IMR-90 (cell line): ENCODE data around the gene ERC2. TPM values are rescaled to one million over a fixed set of nuclear protein-coding genes. Genes with fewer than 3 reads are reported as not detected.

Experiments
- ATAC-seq: fragments of 200-7000 bp; cut with Tn5 transposase; 2 replicates; pipeline ENCODE4 v1.9.1; 2020; ENCODE audit warnings: low read depth, mild to moderate bottlenecking, moderate library complexity
- BruUV-seq: library from RNA; stranded (reverse); fragments of 400-500 nt; replicated peaks from 2 replicates; lab custom pipeline; 2021; lab: Mats Ljungman, UMichigan
- CTCF ChIA-PET: fragments of 300-600 bp; formaldehyde crosslinking; extraction: SDS; loops from one replicate; lab custom pipeline; 2021; ENCODE audit warnings: antibody characterized with exemption; lab: Yijun Ruan, JAX
- POLR2A ChIA-PET: fragments of 300-600 bp; sonication (Branson Sonifier 250); formaldehyde crosslinking; loops from one replicate; lab custom pipeline; 2022; ENCODE audit warnings: antibody characterized with exemption; ENCODE audit not compliant: unreplicated experiment; lab: Charles Lee
- DNase-seq: peaks from one replicate; pipeline ENCODE4 v3.0.0; 2013
- H2AFZ ChIP-seq: replicated peaks from 2 replicates; pipeline ENCODE3; 2013; ENCODE audit warnings: low read length, mild to moderate bottlenecking; ENCODE audit not compliant: poor library complexity
- H2AK5ac ChIP-seq: 2 replicates; pipeline ENCODE4 v1.6.1; 2013; ENCODE audit warnings: low read depth, low read length, inconsistent platforms
- H2AK9ac ChIP-seq: replicated peaks from 2 replicates; pipeline ENCODE3; 2013; ENCODE audit warnings: mild to moderate bottlenecking, low read depth, low read length, moderate library complexity; ENCODE audit not compliant: poor library complexity
- H2BK120ac ChIP-seq: 2 replicates; pipeline ENCODE4 v1.6.1; 2013; ENCODE audit warnings: low read depth, low read length, inconsistent platforms
- H2BK15ac ChIP-seq: 3 replicates; pipeline ENCODE4 v1.6.1; 2013; ENCODE audit warnings: low read depth, low read length, inconsistent platforms
- H2BK20ac ChIP-seq: 2 replicates; pipeline ENCODE4 v1.6.1; 2013; ENCODE audit warnings: low read depth, mild to moderate bottlenecking, inconsistent platforms, low read length, moderate library complexity
- H2BK5ac ChIP-seq: 2 replicates; pipeline ENCODE4 v1.6.1; 2013; ENCODE audit warnings: mild to moderate bottlenecking, low read depth, low read length, inconsistent platforms; ENCODE audit not compliant: poor library complexity, severe bottlenecking
- H3K14ac ChIP-seq: replicated peaks from 2 replicates; pipeline ENCODE4 v1.6.1; 2013; ENCODE audit warnings: low read depth, low read length, inconsistent platforms
- H3K18ac ChIP-seq: 2 replicates; pipeline ENCODE4 v1.6.1; 2013; ENCODE audit warnings: low read depth, low read length, control low read depth
- H3K23ac ChIP-seq: 2 replicates; pipeline ENCODE4 v1.6.1; 2013; ENCODE audit warnings: low read depth, low read length, inconsistent platforms
- H3K27ac ChIP-seq: 2 replicates; pipeline ENCODE4 v1.5.1; 2013; ENCODE audit warnings: mild to moderate bottlenecking, control low read depth, low read length; ENCODE audit not compliant: insufficient read depth
- H3K27me3 ChIP-seq: 2 replicates; pipeline ENCODE4 v1.6.1; 2013; ENCODE audit warnings: low read length; ENCODE audit not compliant: control insufficient read depth, insufficient read depth
- H3K36me3 ChIP-seq: 2 replicates; pipeline ENCODE4 v1.6.1; 2013; ENCODE audit warnings: low read length, mixed read lengths; ENCODE audit not compliant: control insufficient read depth, insufficient read depth
- H3K4ac ChIP-seq: 2 replicates; pipeline ENCODE4 v1.6.1; 2013; ENCODE audit warnings: low read depth, low read length, inconsistent platforms
- H3K4me1 ChIP-seq: 2 replicates; pipeline ENCODE4 v1.6.1; 2013; ENCODE audit warnings: low read length, mixed read lengths; ENCODE audit not compliant: control insufficient read depth, insufficient read depth
- H3K4me2 ChIP-seq: 2 replicates; pipeline ENCODE4 v1.6.1; 2013; ENCODE audit warnings: low read depth, mild to moderate bottlenecking, control low read depth, low read length, moderate library complexity
- H3K4me3 ChIP-seq: 2 replicates; pipeline ENCODE4 v1.5.1; 2013; ENCODE audit warnings: low read depth, mild to moderate bottlenecking, control low read depth, low read length, moderate library complexity; ENCODE audit not compliant: insufficient read depth
- H3K56ac ChIP-seq: 2 replicates; pipeline ENCODE4 v1.6.1; 2013; ENCODE audit warnings: low read length, inconsistent platforms; ENCODE audit not compliant: insufficient read depth; ENCODE audit errors: extremely low read depth
- H3K79me1 ChIP-seq, 2 experiments: 2 replicates each; pipeline ENCODE4 v1.6.1; 2013; ENCODE audit warnings: low read length in 2 of 2, inconsistent platforms in 1 of 2, low read depth in 1 of 2
- H3K9ac ChIP-seq: 2 replicates; pipeline ENCODE4 v1.6.1; 2013; ENCODE audit warnings: low read depth, low read length, control low read depth
- H3K9me1 ChIP-seq: 2 replicates; pipeline ENCODE4 v1.6.1; 2013; ENCODE audit warnings: low read length, inconsistent platforms; ENCODE audit not compliant: insufficient read depth
- H3K9me3 ChIP-seq: 2 replicates; pipeline ENCODE4 v1.6.1; 2013; ENCODE audit warnings: low read length; ENCODE audit not compliant: control insufficient read depth, insufficient read depth
- H4K20me1 ChIP-seq: 2 replicates; pipeline ENCODE4 v1.6.1; 2013; ENCODE audit warnings: low read length, inconsistent platforms; ENCODE audit not compliant: insufficient read depth
- H4K5ac ChIP-seq: 2 replicates; pipeline ENCODE4 v1.6.1; 2013; ENCODE audit warnings: mild to moderate bottlenecking, low read depth, low read length, control low read depth
- H4K8ac ChIP-seq, 2 experiments: 2 replicates each; pipeline ENCODE4 v1.6.1; 2013; ENCODE audit warnings: low read depth in 2 of 2, low read length in 2 of 2, control low read depth in 1 of 2, inconsistent platforms in 1 of 2
- H4K91ac ChIP-seq: 2 replicates; pipeline ENCODE4 v1.6.1; 2013; ENCODE audit warnings: low read depth, low read length, inconsistent platforms; ENCODE audit not compliant: insufficient read depth
- MAFK ChIP-seq: IDR thresholded peaks from 2 replicates; pipeline ENCODE4 v1.6.1; 2012; ENCODE audit warnings: low read depth, low read length, improper control_type of control experiment
- NFE2L2 ChIP-seq: fragments of 150-350 bp; IDR thresholded peaks from 2 replicates; pipeline ENCODE4 v1.6.1; 2016; ENCODE audit warnings: low read depth, mild to moderate bottlenecking, low read length
- USF2 ChIP-seq: fragments of 150-350 bp; IDR thresholded peaks from 2 replicates; pipeline ENCODE4 v1.6.1; 2017; ENCODE audit warnings: mild to moderate bottlenecking, antibody characterized with exemption, low read length, low read depth
- WGBS, 2 experiments: methylation state at CpG; one replicate each; pipeline versions ENCODE4 v1.1.5 to v1.1.7; 2013; ENCODE audit warnings: missing lambda C conversion rate in 2 of 2; ENCODE audit not compliant: insufficient read length in 1 of 2; ENCODE audit errors: extremely low coverage in 2 of 2; 5-methylcytosine and 5-hydroxymethylcytosine counted together
- dilution Hi-C: fragments of 300-500 bp; cut with HindIII; formaldehyde crosslinking; loops from one replicate; pipeline ENCODE4 v1.14.3; 2018; ENCODE audit warnings: low sequenced_read_pairs; ENCODE audit not compliant: unreplicated experiment
- in situ Hi-C: fragments of 300-500 bp; cut with MboI; formaldehyde crosslinking; loops from 3 replicates; pipeline ENCODE4 v1.14.3; 2019; ENCODE audit warnings: low sequenced_read_pairs, inconsistent platforms, mixed read lengths
- intact Hi-C: fragments of 100-400 bp; cut with micrococcal nuclease; formaldehyde crosslinking; loops from 2 replicates; pipeline ENCODE4 v1.10.0; 2022
- polyA plus RNA-seq, 3 experiments: library from polyadenylated mRNA; depleted of rRNA; stranded (reverse); fragments of >200 nt; gene quantifications; 2 replicates each; pipeline ENCODE4 v1.2.3, GENCODE V29; 2012; ENCODE audit warnings: low replicate concordance in 1 of 3
- total RNA-seq: library from RNA; depleted of rRNA; stranded (reverse); fragments of >200 nt; gene quantifications from 2 replicates; pipeline ENCODE4 v1.2.3, GENCODE V29; 2012

ERC2 gene
- total and polyA plus RNA-seq, 2 of the 4 experiments (the other 2 are of a cell fraction) = 0.17 to 0.18 TPM

DNA sequence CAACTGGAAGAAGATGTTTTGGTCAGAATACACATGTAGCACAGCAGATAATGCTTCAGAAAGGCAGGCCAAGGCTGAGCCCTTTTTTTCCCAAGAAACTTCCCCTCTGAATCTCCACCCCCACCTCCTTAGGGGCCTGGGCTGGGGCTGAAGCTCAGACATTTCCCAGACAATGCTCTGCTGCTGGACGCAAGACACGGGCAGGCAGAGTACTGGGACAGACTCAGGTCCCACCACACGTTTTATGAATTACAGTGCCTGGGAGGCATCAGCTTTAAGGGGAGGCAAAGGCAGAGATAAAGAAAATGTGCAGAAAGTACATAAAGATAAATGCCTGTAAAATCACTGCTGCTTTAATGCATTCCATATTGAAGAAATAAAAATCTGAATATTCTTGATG, 479.4 kb downstream of the ERC2 start:
- H3K79me1 ChIP-seq = no peaks in the 10 kb centered on the region
- no peak overlapping the region for H3K27ac ChIP-seq
- dilution Hi-C loops (no loop called here), intact Hi-C loops (no loop called here), in situ Hi-C loops (no loop called here)
- H3K23ac ChIP-seq = no peak overlapping the region
- no peak overlapping the region for H4K5ac ChIP-seq
- 0 out of 2 replicates have a peak, but pooled peaks cover 2% of the 10 kb centered on the region for H3K27me3 ChIP-seq
- H2BK120ac ChIP-seq = no peak overlapping the region
- H2BK20ac ChIP-seq = no peak overlapping the region
- ATAC-seq = no peak
- H3K9me1 ChIP-seq = no peaks in the 10 kb centered on the region
- DNase-seq = no peak
- H3K18ac ChIP-seq = no peak overlapping the region
- CTCF ChIA-PET = no interaction called here
- H2BK15ac ChIP-seq = no peak overlapping the region
- POLR2A ChIA-PET = no interaction called here
- no peak overlapping the region for H2AK5ac ChIP-seq
- no peaks in the 10 kb centered on the region for H3K36me3 ChIP-seq
- H3K4me3 ChIP-seq = no peak overlapping the region
- H3K4ac ChIP-seq = no peak overlapping the region
- no peak overlapping the region for H2BK5ac ChIP-seq
- TF ChIP-seq USF2 (no peak), NFE2L2 (no peak), MAFK (no peak)
- BruUV-seq = no TSS peak
- H2AK9ac ChIP-seq = no peak overlapping the region
- no peaks in the 10 kb centered on the region for H3K4me1 ChIP-seq
- H3K9me3 ChIP-seq = no peaks in the 10 kb centered on the region
- H3K4me2 ChIP-seq = no peak overlapping the region
- H4K91ac ChIP-seq = no peak overlapping the region
- WGBS, 2 experiments = 40% methylated on average over 2 of the region's 3 CpGs; no CpG with 5 or more reads in 1 of the 2 experiments
- no peak overlapping the region for H4K8ac ChIP-seq
- H4K20me1 ChIP-seq = no peaks in the 10 kb centered on the region
- H2AFZ ChIP-seq = no peak overlapping the region
- H3K9ac ChIP-seq = no peak overlapping the region
- H3K14ac ChIP-seq = no peak overlapping the region
- H3K56ac ChIP-seq = no peak overlapping the region
